Measurements from ENCODE around the gene BCAS3. TPM values are rescaled to one million over a fixed set of nuclear protein-coding genes. Genes with fewer than 3 reads are reported as not detected.

BCAS3 gene
- total and polyA plus RNA-seq, 10 donors = 3.7 to 56.0 (median 42.3) TPM

DNA sequence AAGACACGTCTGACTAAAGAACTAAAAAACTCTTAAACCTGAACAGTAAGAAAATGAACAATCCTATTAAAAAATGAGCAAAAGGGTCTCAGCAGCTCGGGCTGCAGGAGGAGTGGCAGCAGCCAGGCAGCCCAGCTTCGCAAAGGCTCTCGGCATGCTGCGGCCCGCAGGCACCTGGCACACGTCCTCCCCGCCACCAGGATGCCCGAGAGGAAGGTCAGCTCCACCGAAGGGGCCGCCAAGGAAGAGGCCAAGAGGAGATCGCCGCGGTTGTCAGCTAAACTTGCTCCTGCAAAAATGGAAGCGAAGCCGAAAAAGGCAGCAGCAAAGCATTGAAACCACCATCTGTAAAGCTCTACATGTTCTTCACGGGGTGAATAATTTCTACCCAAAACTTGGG, 173.5 kb downstream of the BCAS3 start:
- H3K27me3 ChIP-seq (replicated peaks in 1 of 7) = no peaks in the 10 kb centered on the region
- TF ChIP-seq POLR2A (IDR thresholded peaks at IDR 0.05) = no peak
- H3K4me3 ChIP-seq = no peak overlapping the region
- H3K4me1 ChIP-seq = no peaks in the 10 kb centered on the region
- peaks cover 0 to 7% (median 0%) of the 10 kb centered on the region in 8 donors for H3K9me3 ChIP-seq
- no peak for DNase-seq
- WGBS, 5 donors = 83 to 88% (median 87%) methylated on average over 17 of the region's 17 CpGs
- H3K27ac ChIP-seq = no peak overlapping the region
- intact Hi-C loops (cut with DNase I; ENCODE audit: low total_unique reads) = no loop called here
- no peaks in the 10 kb centered on the region for H3K36me3 ChIP-seq

GRCh38 chr17:60857556-60858080, 180.0 kb downstream of the BCAS3 start:
- Histone ChIP-seq H3K36me3 (no peaks in the 10 kb centered on the region), H3K4me3 (no peak overlapping the region), H3K27ac (no peak overlapping the region), H3K27me3 (replicated peaks in 1 of 7) (no peaks in the 10 kb centered on the region), H3K4me1 (no peaks in the 10 kb centered on the region), H3K9me3 (peaks cover 0 to 11% (median 0%) of the 10 kb centered on the region in 8 donors)
- TF ChIP-seq, protein P1, sequence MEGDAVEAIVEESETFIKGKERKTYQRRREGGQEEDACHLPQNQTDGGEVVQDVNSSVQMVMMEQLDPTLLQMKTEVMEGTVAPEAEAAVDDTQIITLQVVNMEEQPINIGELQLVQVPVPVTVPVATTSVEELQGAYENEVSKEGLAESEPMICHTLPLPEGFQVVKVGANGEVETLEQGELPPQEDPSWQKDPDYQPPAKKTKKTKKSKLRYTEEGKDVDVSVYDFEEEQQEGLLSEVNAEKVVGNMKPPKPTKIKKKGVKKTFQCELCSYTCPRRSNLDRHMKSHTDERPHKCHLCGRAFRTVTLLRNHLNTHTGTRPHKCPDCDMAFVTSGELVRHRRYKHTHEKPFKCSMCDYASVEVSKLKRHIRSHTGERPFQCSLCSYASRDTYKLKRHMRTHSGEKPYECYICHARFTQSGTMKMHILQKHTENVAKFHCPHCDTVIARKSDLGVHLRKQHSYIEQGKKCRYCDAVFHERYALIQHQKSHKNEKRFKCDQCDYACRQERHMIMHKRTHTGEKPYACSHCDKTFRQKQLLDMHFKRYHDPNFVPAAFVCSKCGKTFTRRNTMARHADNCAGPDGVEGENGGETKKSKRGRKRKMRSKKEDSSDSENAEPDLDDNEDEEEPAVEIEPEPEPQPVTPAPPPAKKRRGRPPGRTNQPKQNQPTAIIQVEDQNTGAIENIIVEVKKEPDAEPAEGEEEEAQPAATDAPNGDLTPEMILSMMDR (IDR thresholded peaks at IDR 0.05 in 8 of 11, conservative IDR thresholded peaks at IDR 0.05 in 3 of 11) = no peak
- TF ChIP-seq POLR2AphosphoS5 (IDR thresholded peaks at IDR 0.05) (no peak), POLR2A (IDR thresholded peaks at IDR 0.05) (no peak)
- no peak for DNase-seq
- WGBS, 5 donors = 88 to 97% (median 90%) methylated on average over 6 of the region's 6 CpGs
- intact Hi-C loops (cut with DNase I; ENCODE audit: low total_unique reads) = no loop called here

DNA sequence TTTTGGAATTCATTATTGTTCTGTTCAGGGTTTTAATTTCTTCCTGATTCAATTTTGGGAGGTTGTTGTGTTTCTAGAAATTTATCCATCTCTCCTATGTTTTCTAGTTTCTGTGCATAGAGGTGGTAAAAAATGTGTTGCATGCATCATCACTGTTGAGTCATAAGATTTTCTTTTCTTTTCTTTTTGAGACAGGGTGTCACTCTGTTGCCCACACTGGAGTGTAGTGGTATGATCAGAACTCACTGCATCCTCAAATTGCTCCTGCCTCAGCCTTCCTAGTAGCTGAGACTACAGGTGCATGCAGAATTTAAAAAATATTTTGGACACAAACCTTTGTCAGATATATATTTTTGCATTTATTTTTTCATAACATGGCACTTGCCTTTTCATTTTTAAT, 184.8 kb downstream of the BCAS3 start:
- Histone ChIP-seq H3K36me3 (no peaks in the 10 kb centered on the region), H3K27ac (no peak overlapping the region), H3K4me1 (peaks cover 0 to 23% (median 13%) of the 10 kb centered on the region in 6 donors), H3K27me3 (replicated peaks in 1 of 7) (no peaks in the 10 kb centered on the region), H3K9me3 (peaks cover 0 to 4% (median 0%) of the 10 kb centered on the region in 8 donors), H3K4me3 (no peak overlapping the region)
- TF ChIP-seq, protein P1 (IDR thresholded peaks at IDR 0.05 in 8 of 11, conservative IDR thresholded peaks at IDR 0.05 in 3 of 11) = no peak
- TF ChIP-seq POLR2A (IDR thresholded peaks at IDR 0.05) (no peak), POLR2AphosphoS5 (IDR thresholded peaks at IDR 0.05) (no peak)
- DNase-seq = no peak
- intact Hi-C loops (cut with DNase I; ENCODE audit: low total_unique reads) = no loop called here

- 23 to 50% (median 33%) methylated on average over 4 of the region's 4 CpGs for WGBS, 5 donors
- no peak for TF ChIP-seq POLR2A (IDR thresholded peaks at IDR 0.05)
- TF ChIP-seq, protein P1 (IDR thresholded peaks at IDR 0.05 in 8 of 11, conservative IDR thresholded peaks at IDR 0.05 in 3 of 11) = no peak
- Histone ChIP-seq H3K9me3 (peaks cover 0 to 4% (median 0%) of the 10 kb centered on the region in 8 donors), H3K4me1 (peaks cover 0 to 23% (median 13%) of the 10 kb centered on the region in 6 donors), H3K4me3 (no peak overlapping the region), H3K36me3 (peaks cover 0 to under 1% (median 0%) of the 10 kb centered on the region in 6 donors), H3K27me3 (replicated peaks in 1 of 7) (no peaks in the 10 kb centered on the region), H3K27ac (peak overlapping the region in 1 of 8 donors; percentile 19)
- DNase-seq = no peak
- intact Hi-C loops (cut with DNase I; ENCODE audit: low total_unique reads) = no loop called here
These were observed 186.4 kb downstream of the BCAS3 start for GRCh38 chr17:60863892-60864707.

All from spleen (tissue), 11 donors.